DOHH2 (cell line): ENCODE measurements around the gene LRIG2.

Source experiments
- H3F3A ChIP-seq: fragments of 200-600 bp; sonication (generic), shearing (Covaris generic); 2 replicates; pipeline ENCODE4 v1.6.0; 2016; ENCODE audit warnings: antibody characterized with exemption, mild to moderate bottlenecking; ENCODE audit not compliant: control insufficient read depth, insufficient read depth
- H3K27ac ChIP-seq: fragments of 200-600 bp; sonication (generic); 2 replicates; pipeline ENCODE4 v1.5.1; 2014; ENCODE audit warnings: low read depth, mild to moderate bottlenecking, low read length, moderate library complexity
- H3K27me3 ChIP-seq: fragments of 200-600 bp; sonication (generic); 2 replicates; pipeline ENCODE4 v1.6.1; 2014; ENCODE audit warnings: mild to moderate bottlenecking, low read length, mixed read lengths; ENCODE audit not compliant: control insufficient read depth
- H3K36me3 ChIP-seq: fragments of 200-600 bp; sonication (generic); 2 replicates; pipeline ENCODE4 v1.6.1; 2014; ENCODE audit warnings: mild to moderate bottlenecking, low read length, moderate library complexity, mixed read lengths; ENCODE audit not compliant: control insufficient read depth
- H3K4me1 ChIP-seq: fragments of 200-600 bp; sonication (generic); 2 replicates; pipeline ENCODE4 v1.6.1; 2014; ENCODE audit warnings: mild to moderate bottlenecking, low read length, mixed read lengths; ENCODE audit not compliant: control insufficient read depth
- H3K4me2 ChIP-seq: fragments of 200-600 bp; sonication (generic); 2 replicates; pipeline ENCODE4 v1.6.0; 2014; ENCODE audit warnings: mild to moderate bottlenecking, low read length, moderate library complexity
- H3K4me3 ChIP-seq: fragments of 200-600 bp; sonication (generic); 2 replicates; pipeline ENCODE4 v1.5.1; 2014; ENCODE audit warnings: mild to moderate bottlenecking, low read length, mixed read lengths
- H3K79me2 ChIP-seq: fragments of 200-600 bp; sonication (generic); 2 replicates; pipeline ENCODE4 v1.6.1; 2014; ENCODE audit warnings: mild to moderate bottlenecking, low read length, mixed read lengths; ENCODE audit not compliant: control insufficient read depth
- H3K9me2 ChIP-seq: fragments of 200-600 bp; sonication (generic); replicated peaks from 2 replicates; pipeline ENCODE4 v1.6.1; 2014; ENCODE audit warnings: mild to moderate bottlenecking, low read length, mixed read lengths; ENCODE audit not compliant: control insufficient read depth
- H3K9me3 ChIP-seq: fragments of 200-600 bp; sonication (generic); 2 replicates; pipeline ENCODE4 v1.6.1; 2014; ENCODE audit warnings: antibody characterized with exemption, low read length, mixed read lengths; ENCODE audit not compliant: control insufficient read depth, insufficient read depth
- H4K20me1 ChIP-seq: fragments of 200-600 bp; sonication (generic); 2 replicates; pipeline ENCODE4 v1.6.0; 2014; ENCODE audit warnings: low read depth, mild to moderate bottlenecking, antibody characterized with exemption, low read length, moderate library complexity; ENCODE audit not compliant: control insufficient read depth, insufficient read depth
- EZH2phosphoT487 ChIP-seq: fragments of 200-600 bp; sonication (generic); IDR thresholded peaks from 2 replicates; pipeline ENCODE4 v1.6.1; 2017; ENCODE audit warnings: borderline replicate concordance, mild to moderate bottlenecking, antibody characterized with exemption, low read length, moderate library complexity, mixed read lengths
- TF ChIP-seq, protein P1 (sequence below): fragments of 200-600 bp; sonication (generic); IDR thresholded peaks from one replicate; pipeline ENCODE4 v1.5.1; 2014; ENCODE audit warnings: antibody characterized with exemption, mild to moderate bottlenecking, low read depth, low read length; ENCODE audit not compliant: poor library complexity, severe bottlenecking

Gene LRIG2

DNA sequence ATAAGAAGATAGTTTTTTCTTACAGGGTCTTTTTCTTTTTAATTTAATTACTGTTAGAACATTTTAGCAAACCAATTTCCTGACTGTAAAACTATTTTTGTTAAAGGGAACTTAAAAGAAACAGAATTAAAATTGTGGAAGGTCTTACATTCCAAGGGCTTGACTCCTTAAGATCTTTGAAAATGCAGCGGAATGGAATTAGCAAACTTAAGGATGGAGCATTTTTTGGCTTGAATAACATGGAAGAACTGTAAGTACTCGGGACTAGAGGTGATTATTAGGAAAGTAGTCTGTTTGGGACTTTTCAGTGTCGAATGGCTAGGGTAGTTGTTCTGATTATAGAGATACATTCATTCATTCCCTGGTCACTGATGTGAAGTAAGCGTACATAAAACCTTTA lies 21.5 kb downstream of the LRIG2 start:
- Histone ChIP-seq H3K27me3 (no peaks in the 10 kb centered on the region), H3K9me2 (no peaks in the 10 kb centered on the region), H3K4me3 (no peak overlapping the region), H4K20me1 (no peaks in the 10 kb centered on the region), H3K36me3 (peaks cover 51% of the 10 kb centered on the region), H3K27ac (no peak overlapping the region), H3K4me2 (no peak overlapping the region), H3F3A (no peaks in the 10 kb centered on the region), H3K4me1 (no peaks in the 10 kb centered on the region), H3K9me3 (no peaks in the 10 kb centered on the region), H3K79me2 (peaks cover 4% of the 10 kb centered on the region)
- TF ChIP-seq, protein P1, sequence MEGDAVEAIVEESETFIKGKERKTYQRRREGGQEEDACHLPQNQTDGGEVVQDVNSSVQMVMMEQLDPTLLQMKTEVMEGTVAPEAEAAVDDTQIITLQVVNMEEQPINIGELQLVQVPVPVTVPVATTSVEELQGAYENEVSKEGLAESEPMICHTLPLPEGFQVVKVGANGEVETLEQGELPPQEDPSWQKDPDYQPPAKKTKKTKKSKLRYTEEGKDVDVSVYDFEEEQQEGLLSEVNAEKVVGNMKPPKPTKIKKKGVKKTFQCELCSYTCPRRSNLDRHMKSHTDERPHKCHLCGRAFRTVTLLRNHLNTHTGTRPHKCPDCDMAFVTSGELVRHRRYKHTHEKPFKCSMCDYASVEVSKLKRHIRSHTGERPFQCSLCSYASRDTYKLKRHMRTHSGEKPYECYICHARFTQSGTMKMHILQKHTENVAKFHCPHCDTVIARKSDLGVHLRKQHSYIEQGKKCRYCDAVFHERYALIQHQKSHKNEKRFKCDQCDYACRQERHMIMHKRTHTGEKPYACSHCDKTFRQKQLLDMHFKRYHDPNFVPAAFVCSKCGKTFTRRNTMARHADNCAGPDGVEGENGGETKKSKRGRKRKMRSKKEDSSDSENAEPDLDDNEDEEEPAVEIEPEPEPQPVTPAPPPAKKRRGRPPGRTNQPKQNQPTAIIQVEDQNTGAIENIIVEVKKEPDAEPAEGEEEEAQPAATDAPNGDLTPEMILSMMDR = no peak
- TF ChIP-seq EZH2phosphoT487 = no peak

GRCh38 chr1:113095790-113096455 lies 22.9 kb downstream of the LRIG2 start:
- no peaks in the 10 kb centered on the region for H3K4me1 ChIP-seq
- H3K4me3 ChIP-seq = no peak overlapping the region

GRCh38 chr1:113096493-113096892 lies 23.5 kb downstream of the LRIG2 start:
- Histone ChIP-seq H3K4me1 (no peaks in the 10 kb centered on the region), H3K27me3 (no peaks in the 10 kb centered on the region), H3K4me3 (no peak overlapping the region), H4K20me1 (no peaks in the 10 kb centered on the region), H3K79me2 (no peaks in the 10 kb centered on the region), H3K9me3 (no peaks in the 10 kb centered on the region), H3F3A (no peaks in the 10 kb centered on the region), H3K27ac (no peak overlapping the region), H3K36me3 (peaks cover 68% of the 10 kb centered on the region), H3K9me2 (no peaks in the 10 kb centered on the region), H3K4me2 (no peak overlapping the region)
- TF ChIP-seq, protein P1 = no peak
- no peak for TF ChIP-seq EZH2phosphoT487

More at GRCh38 chr1:113095790-113096455, 22.9 kb downstream of the LRIG2 start:
- Histone ChIP-seq H3K27ac (no peak overlapping the region), H3K9me2 (no peaks in the 10 kb centered on the region), H3K79me2 (no peaks in the 10 kb centered on the region), H3F3A (no peaks in the 10 kb centered on the region), H3K9me3 (no peaks in the 10 kb centered on the region), H3K4me2 (no peak overlapping the region), H4K20me1 (no peaks in the 10 kb centered on the region), H3K27me3 (no peaks in the 10 kb centered on the region), H3K36me3 (peaks cover 64% of the 10 kb centered on the region)
- no peak for TF ChIP-seq EZH2phosphoT487
- TF ChIP-seq, protein P1 = no peak
